Right lung (tissue), 5 donors: ENCODE measurements around the gene TNIK. TPM values are rescaled to one million over a fixed set of nuclear protein-coding genes. Genes with fewer than 3 reads are reported as not detected.
"Not testable (repeated sequence)": the region's sequence is repeated elsewhere in the genome, so short reads cannot be mapped to it uniquely, and the experiment has no call there.

Source experiments
- DNase-seq, 2 donors: peaks; one replicate each; pipeline ENCODE4 v3.0.0-alpha.2; 2013
- polyA plus RNA-seq, 5 donors: library from polyadenylated mRNA; unstranded; fragments of 120-200 nt; gene quantifications; one replicate each; pipeline versions ENCODE4 v1.2.1 to v1.2.3, GENCODE V29; 2013; ENCODE audit warnings: inconsistent platforms in 1 of 5, low replicate concordance in 1 of 5; ENCODE audit not compliant: insufficient read length in 5 of 5, insufficient read depth in 1 of 5

Gene TNIK
- polyA plus RNA-seq, 5 donors = 11.5 to 21.1 (median 16.2) TPM

DNA sequence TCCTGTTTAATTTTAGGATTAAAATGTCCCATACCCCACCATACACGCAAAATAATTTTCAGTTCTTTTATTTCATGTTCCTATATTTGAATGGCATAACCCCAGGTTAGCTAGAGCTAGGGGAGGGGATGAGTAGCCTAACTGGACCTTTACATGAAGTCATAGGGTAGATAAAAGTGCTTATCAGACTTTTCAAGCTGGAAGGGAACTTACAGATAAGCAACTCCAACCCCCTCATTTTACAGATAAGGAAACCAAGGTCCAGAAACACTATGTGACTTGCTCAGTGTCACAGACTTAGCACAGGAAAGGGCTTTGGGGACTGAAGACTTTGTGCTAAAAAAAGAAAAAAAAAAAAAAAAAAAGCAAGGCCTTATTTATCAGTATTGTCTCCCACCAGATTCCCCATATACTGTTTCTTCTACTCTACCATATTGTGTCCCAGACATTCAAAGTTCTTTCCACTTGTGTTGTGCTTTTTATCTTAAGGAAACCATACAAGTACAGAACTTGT is 10.6 kb upstream of the TNIK start:
- no peak for DNase-seq

GRCh38 chr3:171469376-171469775 is 9.2 kb upstream of the TNIK start:
- DNase-seq = no peak

- no peak for DNase-seq
Measured at GRCh38 chr3:171468296-171468906, 8.2 kb upstream of the TNIK start.

DNA sequence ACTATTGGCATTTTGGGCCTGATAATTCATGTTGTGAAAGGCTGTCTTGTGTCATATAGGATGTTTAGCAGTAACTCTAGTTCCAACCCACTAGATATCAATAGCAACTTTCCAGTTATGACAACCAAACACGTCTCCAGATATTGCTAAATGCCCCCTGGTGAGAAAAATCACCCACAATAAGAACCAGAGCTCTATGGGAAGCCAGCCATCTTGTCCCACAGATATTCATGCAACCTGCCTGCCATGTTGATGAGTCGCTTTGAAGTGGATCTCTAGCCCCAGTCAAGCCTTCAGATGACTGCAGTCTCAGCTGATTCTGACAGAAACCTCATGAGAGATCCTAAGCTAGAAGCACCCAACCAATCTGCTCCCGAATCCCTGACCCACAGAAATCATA is 5.6 kb upstream of the TNIK start:
- DNase-seq = no peak

- DNase-seq = no peak
Measured at GRCh38 chr3:171464462-171464861, 4.3 kb upstream of the TNIK start.

GRCh38 chr3:171462224-171462623 is 2.0 kb upstream of the TNIK start:
- no peak for DNase-seq

- no peak for DNase-seq
Measured at GRCh38 chr3:171461525-171461917, 1.3 kb upstream of the TNIK start.

DNA sequence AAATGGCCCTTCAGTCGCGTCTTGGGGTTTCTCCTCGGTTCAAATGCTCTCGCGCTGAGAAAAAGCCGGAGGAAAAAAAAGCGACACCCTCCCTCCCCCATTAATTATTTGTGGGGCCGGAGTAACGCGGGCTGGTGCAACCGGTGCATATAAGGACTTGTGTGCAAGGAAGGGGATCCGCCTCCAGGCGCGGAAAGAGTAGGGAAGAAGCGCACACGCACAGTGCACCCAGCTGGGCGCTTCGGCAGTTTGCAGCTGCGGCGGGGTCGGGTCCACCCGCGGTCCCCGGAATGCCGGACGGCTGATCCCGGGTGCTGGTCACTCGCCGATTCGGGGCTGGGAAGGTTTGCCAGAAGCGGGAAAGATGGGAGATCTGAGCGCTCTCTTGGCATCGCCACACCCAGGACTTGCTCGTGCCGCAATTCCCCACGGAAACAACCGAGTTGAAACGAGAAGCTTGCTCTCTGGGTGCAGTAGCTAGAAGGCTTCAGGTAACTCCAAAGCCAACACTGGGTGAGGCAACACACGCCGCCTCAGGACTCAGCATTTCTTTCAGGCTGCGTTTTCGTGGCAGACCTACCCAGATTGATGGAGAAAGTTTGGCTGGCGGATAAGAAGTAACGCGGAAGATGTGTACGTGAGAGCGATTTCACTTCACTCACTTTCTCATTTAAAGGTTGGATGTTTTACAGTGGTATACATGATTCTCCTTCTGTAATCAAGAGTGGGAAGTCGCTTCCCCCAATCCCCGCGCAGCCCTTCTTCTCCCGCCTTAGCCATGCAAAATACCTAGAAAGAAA is 720 bp upstream of the TNIK start:
- DNase-seq = peak in 1 of 2 donors; percentile 26

DNA sequence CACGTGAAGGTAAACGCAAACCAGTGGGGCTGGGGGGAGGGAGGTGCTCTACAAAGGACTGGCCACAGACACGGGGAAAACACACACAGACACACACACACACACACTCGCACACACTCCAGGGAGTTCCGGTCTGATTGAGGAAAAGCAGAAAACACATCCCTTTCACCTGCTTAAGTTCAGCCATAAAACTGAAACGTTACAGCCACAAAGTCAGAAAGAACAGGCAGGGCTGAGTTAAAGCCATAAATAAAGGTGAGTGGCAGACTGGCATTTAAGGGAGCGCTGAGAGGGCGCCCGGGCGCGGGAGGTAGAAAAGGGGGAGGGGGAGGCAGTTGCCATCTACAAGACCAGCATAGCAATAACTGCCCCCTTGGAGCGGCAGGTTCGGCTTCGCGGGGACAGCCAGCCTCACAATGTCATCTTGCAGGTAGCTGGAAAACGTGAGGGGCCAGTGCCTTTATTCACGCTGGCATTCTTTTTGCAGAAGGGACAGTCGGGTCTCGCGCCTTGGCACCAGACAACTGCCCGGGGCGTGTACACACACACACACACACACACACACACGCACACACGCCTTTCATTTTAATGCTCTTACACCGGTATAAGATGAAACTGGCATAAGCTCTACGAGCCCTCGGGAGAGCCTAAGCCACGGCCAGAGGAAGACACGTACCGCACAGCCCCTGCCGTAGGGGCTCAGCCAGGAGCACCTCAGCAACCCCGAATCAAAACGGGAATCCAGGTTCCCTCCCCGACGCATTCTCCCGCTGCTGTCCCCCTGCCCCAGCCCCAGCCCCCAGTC is 866 bp downstream of the TNIK start:
- DNase-seq = peak; percentile 41 to 49

DNA sequence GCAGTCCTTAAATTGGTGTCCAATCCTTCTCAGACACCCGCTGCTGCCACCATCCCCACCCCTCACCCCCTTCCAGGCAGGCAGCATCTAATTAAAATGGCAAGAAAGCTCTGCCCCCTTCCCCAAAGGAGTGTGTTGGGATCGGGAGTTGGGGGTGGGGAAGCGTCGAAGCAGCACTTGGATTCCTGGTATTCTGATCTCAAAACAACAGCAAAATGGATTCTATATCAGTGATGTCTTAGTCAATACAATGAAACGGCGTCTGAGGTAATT is 1.4 kb downstream of the TNIK start:
- DNase-seq = no peak

DNA sequence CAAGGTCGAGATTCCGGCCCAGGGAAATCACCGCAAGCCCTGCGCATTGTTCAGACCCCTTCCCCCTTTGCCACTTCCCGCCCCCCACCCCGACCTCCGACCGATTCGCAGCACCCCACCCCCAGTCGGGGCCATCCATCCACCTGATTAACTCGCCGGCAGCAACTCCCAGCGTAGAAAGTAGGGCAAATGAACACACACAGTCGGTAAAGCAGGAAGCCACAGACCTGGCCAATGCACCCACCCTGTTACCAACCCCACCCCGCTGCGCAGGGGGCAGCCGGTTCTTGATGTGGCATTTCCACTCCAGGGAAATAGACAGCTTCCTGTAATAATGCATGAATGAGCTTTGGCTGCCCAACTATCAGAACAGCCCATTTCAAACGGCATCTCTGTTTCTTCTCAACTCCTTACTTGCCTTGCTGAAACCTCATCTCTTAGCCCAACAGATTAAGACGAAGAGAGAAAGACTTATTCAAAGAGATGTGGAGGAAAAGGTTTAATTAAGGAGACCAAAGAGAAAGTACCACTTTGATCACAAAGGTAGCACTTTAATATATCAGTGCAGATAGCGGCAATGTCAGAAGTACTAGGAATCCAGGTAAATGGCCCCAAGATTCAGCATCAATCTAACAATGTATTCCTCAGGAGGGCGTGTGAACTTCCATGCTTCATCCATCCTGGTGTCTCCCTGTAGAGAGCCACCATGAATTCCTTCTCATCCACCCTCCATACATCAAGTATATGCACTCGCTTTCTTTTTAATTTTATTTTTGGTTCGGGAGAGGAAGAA is 1.9 kb downstream of the TNIK start:
- no peak for DNase-seq

GRCh38 chr3:171457607-171458061 is 2.6 kb downstream of the TNIK start:
- no peak for DNase-seq

DNA sequence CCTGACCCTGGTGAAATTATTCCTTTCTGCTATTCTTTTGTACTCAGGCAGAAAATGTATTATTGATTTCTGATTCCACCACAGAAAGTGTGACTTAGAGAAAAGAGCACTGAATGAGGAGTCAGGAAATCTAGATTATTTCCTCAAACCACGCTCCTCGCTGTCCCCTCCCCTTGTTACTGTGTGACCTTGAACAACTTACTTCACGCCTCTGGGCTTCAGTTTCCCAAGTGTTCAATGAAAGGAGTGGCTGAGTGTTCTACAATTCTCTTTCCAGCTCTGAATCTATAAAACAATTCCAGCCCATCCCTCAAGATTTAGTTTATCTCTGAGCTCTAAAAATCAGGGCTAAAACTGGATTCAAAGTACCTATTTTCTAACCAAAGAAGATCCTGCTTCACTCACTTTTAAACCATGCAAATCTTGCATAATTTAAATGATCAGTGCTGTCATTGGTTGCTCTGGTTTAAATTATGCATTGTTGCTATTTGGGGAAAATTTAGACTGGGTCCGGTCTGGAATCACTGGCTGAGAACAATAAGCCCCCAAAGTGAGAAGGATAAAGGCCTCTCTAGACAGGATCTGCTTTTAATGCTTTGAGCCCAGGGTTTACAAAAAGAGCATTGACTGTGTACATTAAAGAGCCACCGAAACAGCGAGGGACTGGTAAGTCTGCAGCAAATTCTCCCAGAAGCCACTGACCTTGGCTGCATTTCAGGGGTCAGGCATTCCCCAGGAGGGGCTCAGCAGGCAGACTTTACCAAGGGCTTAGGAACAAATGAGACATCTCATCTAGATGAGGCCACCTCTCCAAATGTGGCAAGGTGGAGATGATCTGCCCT is 3.2 kb downstream of the TNIK start:
- DNase-seq = no peak

GRCh38 chr3:171455603-171456550 is 4.3 kb downstream of the TNIK start:
- no peak for DNase-seq

DNA sequence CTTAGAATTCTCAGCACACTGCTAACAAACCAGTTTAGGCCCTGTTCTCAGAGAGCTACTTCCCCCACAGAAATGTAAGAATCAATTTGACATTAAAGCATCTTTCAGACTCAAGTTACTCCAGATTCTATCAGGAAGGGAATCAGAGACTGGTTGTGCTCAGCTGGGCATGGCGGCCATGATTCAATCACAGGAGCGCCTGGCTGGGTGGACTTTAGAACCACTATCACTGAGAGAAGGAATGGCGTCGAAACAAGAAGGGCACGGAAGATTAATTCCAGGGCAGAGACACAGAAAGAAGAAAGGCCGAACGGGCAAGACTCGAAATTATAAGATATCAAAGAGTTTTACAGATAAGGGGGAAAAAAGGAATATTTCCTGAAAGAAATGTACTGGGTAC is 6.2 kb downstream of the TNIK start:
- DNase-seq = no peak

- DNase-seq = no peak
Measured at GRCh38 chr3:171453180-171453886, 6.9 kb downstream of the TNIK start.

- DNase-seq = no peak
Measured at GRCh38 chr3:171452328-171452727, 7.9 kb downstream of the TNIK start.

DNA sequence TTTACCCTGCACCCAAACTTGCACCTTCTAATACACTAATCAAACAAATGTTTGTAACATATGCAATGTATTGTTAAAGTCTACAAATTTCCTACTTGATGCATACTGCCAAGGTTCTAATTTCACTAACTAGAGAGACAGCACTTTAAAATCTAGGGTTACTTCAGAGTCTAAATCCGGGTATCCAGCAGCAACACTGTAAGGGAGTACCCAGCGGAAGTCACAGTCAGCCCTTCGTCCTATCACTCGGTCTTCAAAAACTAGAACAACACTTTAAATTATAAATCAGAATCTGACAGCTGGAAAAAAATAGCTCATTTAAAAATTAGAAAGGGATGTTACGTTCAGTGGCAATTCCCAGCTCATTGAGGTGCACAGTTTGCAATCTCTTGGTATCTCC is 8.3 kb downstream of the TNIK start:
- no peak for DNase-seq

DNA sequence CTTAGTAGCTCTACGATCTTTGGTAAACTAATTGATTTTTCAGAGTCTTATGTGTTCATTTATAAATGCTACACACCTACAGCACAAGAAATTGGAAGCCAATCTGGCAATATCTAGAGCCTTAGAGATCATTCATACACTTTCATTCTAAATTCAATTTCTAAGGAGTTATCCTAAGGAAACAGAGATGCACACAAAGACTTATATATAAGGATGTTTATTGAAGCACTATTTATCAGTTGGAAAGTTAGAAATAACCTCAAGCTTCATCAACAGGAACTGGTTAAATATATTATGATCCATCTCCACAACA is 12.7 kb downstream of the TNIK start:
- not testable (repeated sequence) for DNase-seq
